IPS-15b (cell line): ENCODE results near the gene SYNE1.

ENCODE experiments used
- H3K27me3 ChIP-seq: one replicate; pipeline ENCODE4 v1.6.1; 2013; ENCODE audit warnings: low read length; ENCODE audit not compliant: control insufficient read depth, insufficient read depth
- H3K36me3 ChIP-seq: one replicate; pipeline ENCODE4 v1.6.1; 2013; ENCODE audit warnings: low read length; ENCODE audit not compliant: control insufficient read depth, insufficient read depth
- H3K4me1 ChIP-seq: one replicate; pipeline ENCODE4 v1.6.1; 2013; ENCODE audit warnings: mild to moderate bottlenecking, low read length; ENCODE audit not compliant: control insufficient read depth, insufficient read depth
- H3K4me3 ChIP-seq: one replicate; pipeline ENCODE4 v1.5.1; 2013; ENCODE audit warnings: low read depth, low read length
- H3K9ac ChIP-seq: one replicate; pipeline ENCODE4 v1.6.1; 2013; ENCODE audit warnings: low read depth, mild to moderate bottlenecking, low read length
- H3K9me3 ChIP-seq: one replicate; pipeline ENCODE4 v1.6.1; 2013; ENCODE audit warnings: mild to moderate bottlenecking, low read length; ENCODE audit not compliant: control insufficient read depth, insufficient read depth

The SYNE1 gene

GRCh38 chr6:152229330-152229729 is 407.8 kb downstream of the SYNE1 start:
- H3K9ac ChIP-seq: no peak overlapping the region
- no peak overlapping the region for H3K4me3 ChIP-seq
- H3K36me3 ChIP-seq: no peaks in the 10 kb centered on the region
- no peaks in the 10 kb centered on the region for H3K27me3 ChIP-seq
- H3K4me1 ChIP-seq: no peaks in the 10 kb centered on the region
- H3K9me3 ChIP-seq: no peaks in the 10 kb centered on the region

GRCh38 chr6:152226119-152226518 is 411.0 kb downstream of the SYNE1 start:
- no peaks in the 10 kb centered on the region for H3K36me3 ChIP-seq
- no peak overlapping the region for H3K9ac ChIP-seq
- no peaks in the 10 kb centered on the region for H3K4me1 ChIP-seq
- H3K27me3 ChIP-seq: no peaks in the 10 kb centered on the region
- H3K9me3 ChIP-seq: peaks cover 11% of the 10 kb centered on the region
- H3K4me3 ChIP-seq: no peak overlapping the region

- Histone ChIP-seq H3K4me1 (no peaks in the 10 kb centered on the region), H3K4me3 (no peak overlapping the region), H3K27me3 (no peaks in the 10 kb centered on the region), H3K9ac (no peak overlapping the region), H3K9me3 (peaks cover 11% of the 10 kb centered on the region), H3K36me3 (no peaks in the 10 kb centered on the region)
These were observed 411.8 kb downstream of the SYNE1 start for GRCh38 chr6:152225241-152225934.

GRCh38 chr6:152223636-152224035 is 413.5 kb downstream of the SYNE1 start:
- Histone ChIP-seq H3K9ac (no peak overlapping the region), H3K27me3 (no peaks in the 10 kb centered on the region), H3K36me3 (no peaks in the 10 kb centered on the region), H3K4me1 (no peaks in the 10 kb centered on the region), H3K9me3 (peaks cover 11% of the 10 kb centered on the region), H3K4me3 (no peak overlapping the region)

- Histone ChIP-seq H3K4me3 (no peak overlapping the region), H3K27me3 (no peaks in the 10 kb centered on the region), H3K9ac (no peak overlapping the region), H3K36me3 (no peaks in the 10 kb centered on the region), H3K9me3 (peaks cover 11% of the 10 kb centered on the region), H3K4me1 (no peaks in the 10 kb centered on the region)
These were observed 415.1 kb downstream of the SYNE1 start for GRCh38 chr6:152221806-152222628.

- Histone ChIP-seq H3K4me3 (no peak overlapping the region), H3K9me3 (peaks cover 11% of the 10 kb centered on the region), H3K4me1 (no peaks in the 10 kb centered on the region), H3K9ac (no peak overlapping the region), H3K36me3 (no peaks in the 10 kb centered on the region), H3K27me3 (no peaks in the 10 kb centered on the region)
These were observed 416.4 kb downstream of the SYNE1 start for GRCh38 chr6:152220786-152221185.

GRCh38 chr6:152218887-152219286 is 418.3 kb downstream of the SYNE1 start:
- Histone ChIP-seq H3K27me3 (no peaks in the 10 kb centered on the region), H3K36me3 (no peaks in the 10 kb centered on the region), H3K9me3 (peaks cover 11% of the 10 kb centered on the region), H3K4me3 (no peak overlapping the region), H3K4me1 (no peaks in the 10 kb centered on the region), H3K9ac (no peak overlapping the region)

GRCh38 chr6:152212437-152212836 is 424.7 kb downstream of the SYNE1 start:
- H3K4me3 ChIP-seq: no peak overlapping the region
- no peaks in the 10 kb centered on the region for H3K27me3 ChIP-seq
- no peaks in the 10 kb centered on the region for H3K9me3 ChIP-seq
- H3K9ac ChIP-seq: no peak overlapping the region
- H3K4me1 ChIP-seq: no peaks in the 10 kb centered on the region
- H3K36me3 ChIP-seq: no peaks in the 10 kb centered on the region

GRCh38 chr6:152209211-152209610 is 428.0 kb downstream of the SYNE1 start:
- Histone ChIP-seq H3K9me3 (no peaks in the 10 kb centered on the region), H3K4me1 (no peaks in the 10 kb centered on the region), H3K27me3 (no peaks in the 10 kb centered on the region), H3K36me3 (no peaks in the 10 kb centered on the region), H3K9ac (no peak overlapping the region), H3K4me3 (no peak overlapping the region)

GRCh38 chr6:152207915-152208714 is 429.0 kb downstream of the SYNE1 start:
- Histone ChIP-seq H3K9me3 (no peaks in the 10 kb centered on the region), H3K27me3 (no peaks in the 10 kb centered on the region), H3K36me3 (no peaks in the 10 kb centered on the region)

GRCh38 chr6:152206072-152206818 is 430.9 kb downstream of the SYNE1 start:
- H3K9me3 ChIP-seq: no peaks in the 10 kb centered on the region
- no peaks in the 10 kb centered on the region for H3K27me3 ChIP-seq
- H3K4me3 ChIP-seq: no peak overlapping the region
- H3K4me1 ChIP-seq: no peaks in the 10 kb centered on the region
- no peaks in the 10 kb centered on the region for H3K36me3 ChIP-seq
- H3K9ac ChIP-seq: no peak overlapping the region

More at GRCh38 chr6:152207915-152208714, 429.0 kb downstream of the SYNE1 start:
- Histone ChIP-seq H3K4me1 (no peaks in the 10 kb centered on the region), H3K4me3 (no peak overlapping the region), H3K9ac (no peak overlapping the region)
